GM19455 (cell line): ENCODE measurements around the gene MARCHF2.
A peak's percentile ranks its signal among the peaks of the same experiment; 100 is the strongest.

Source experiments
- ATAC-seq: cut with Tn5 transposase; IDR thresholded peaks from one replicate; pipeline ENCODE4 v1.9.1; 2021; ENCODE audit not compliant: unreplicated experiment

Gene MARCHF2

GRCh38 chr19:8387688-8388611, 25.2 kb upstream of the MARCHF2 start:
- ATAC-seq: no peak

DNA sequence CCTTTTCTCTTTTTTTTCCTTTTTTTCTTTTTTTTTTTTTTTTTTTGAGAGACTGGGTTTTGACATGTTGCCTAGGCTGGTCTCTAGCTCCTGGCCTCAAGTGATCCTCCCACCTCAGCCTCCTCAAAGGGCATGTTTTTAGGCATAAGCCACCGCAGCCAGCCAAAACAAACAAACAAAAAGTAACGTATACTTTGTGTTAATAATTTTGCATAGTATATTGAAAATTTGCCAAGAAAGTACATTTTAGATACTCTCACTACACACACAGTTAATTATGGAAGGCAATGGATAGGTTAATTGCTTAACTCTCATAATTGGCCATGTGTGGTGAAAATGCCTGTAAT, 24.5 kb upstream of the MARCHF2 start:
- ATAC-seq: no peak

DNA sequence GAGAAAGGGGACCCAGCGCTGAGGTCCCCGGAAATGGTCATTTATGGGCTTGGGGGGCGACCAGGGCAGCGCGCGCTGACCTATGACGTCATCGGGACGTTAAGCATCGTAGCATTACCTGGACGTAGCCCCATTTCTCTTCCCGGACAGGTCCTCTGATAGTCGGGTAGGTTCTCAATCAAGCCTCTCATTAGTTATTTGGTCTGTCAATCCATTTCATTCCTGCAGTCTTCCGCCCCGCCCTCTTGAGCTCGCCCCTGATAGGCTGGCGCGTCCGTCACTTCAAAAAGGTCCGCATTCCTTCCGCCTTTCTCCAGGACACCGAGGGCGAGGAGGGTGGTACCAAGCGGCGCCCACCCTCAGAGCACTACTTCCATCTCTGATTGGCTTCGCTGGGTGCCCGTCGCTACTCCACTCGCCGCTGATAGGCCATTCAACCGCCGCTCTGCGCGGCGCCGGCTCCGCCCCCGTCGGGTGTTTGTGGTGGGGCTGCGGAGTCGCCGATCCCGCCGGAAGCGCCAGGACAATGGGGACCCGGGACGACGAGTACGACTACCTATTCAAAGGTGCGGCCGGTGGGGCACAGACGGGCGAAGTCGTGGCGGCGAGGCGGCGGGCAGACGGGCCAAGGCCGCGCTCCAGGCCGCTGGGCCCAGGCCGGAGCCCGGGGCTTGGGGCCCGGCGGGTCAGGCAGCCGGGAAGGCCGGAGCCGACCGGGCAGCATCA, 23.1 kb upstream of the MARCHF2 start, which contains the start of gene RAB11B:
Gene RAB11B, plus strand, starts transcription at position 470 of the 726 bp plus-strand sequence. Its CDS starts 57 bp downstream, at position 527.
- peak; percentile 85 for ATAC-seq

DNA sequence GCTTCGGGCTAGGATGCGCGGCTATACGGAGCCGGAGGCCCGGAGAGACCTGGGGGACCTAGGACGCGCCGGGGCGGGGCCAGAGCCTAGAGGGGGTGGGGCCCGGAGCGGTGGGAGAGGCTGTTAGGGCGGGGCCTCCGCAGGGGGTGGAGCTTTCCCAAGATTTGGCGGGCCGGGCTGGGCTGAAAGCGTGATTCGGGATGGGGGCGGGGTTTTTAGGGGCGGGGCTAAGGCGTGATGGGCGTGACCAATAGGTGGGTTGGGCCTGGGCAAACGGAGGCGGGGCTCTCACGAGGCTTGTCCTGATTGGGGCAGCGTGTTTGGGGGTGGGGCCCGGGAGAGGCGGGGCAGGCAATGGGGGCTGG, 22.5 kb upstream of the MARCHF2 start:
- ATAC-seq: peak; percentile 52

DNA sequence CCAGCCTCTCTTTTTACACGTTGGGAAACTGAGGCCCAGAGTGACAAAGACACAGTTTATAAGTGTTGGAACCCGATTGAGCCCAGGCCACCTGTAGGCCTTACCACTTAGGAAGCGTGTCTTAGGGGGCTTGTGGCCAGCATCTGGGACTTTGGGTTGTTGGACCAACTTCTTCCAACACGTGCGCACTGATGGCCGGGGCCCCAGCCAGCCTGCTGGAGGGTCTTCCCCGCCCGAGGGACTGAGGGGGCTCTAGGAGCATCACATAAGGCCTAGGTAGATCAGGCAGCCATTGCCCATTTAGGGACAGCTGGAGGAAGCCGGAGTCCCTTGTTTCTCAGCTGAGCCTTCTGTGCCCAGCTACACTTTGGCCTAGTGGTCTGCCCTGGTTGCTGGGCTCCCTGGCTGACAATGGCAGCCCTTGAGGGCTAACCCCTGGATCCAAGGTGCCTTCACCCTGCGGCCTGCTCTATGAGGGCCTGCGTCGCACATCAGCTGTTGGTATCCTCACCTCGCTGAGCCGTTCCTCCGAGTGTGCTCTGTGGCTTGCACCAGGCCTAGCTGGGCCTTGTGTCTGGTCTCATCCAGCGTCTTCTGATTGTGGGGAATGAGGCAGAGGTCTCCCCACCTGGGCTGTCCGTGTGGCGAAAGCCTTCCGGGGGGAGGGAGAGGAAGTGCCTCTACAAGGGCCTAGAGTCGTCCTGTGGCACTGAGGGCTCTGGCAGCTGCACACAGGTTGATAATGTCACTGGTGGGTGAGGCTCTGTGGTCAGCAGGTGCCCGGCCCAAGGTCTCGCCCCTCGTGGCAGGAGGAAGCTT, 21.7 kb upstream of the MARCHF2 start:
- no peak for ATAC-seq

- no peak for ATAC-seq
Measured at GRCh38 chr19:8392017-8392591, 21.0 kb upstream of the MARCHF2 start.

GRCh38 chr19:8393192-8393870, 19.8 kb upstream of the MARCHF2 start:
- no peak for ATAC-seq

- no peak for ATAC-seq
Measured at GRCh38 chr19:8393871-8394250, 19.2 kb upstream of the MARCHF2 start.

DNA sequence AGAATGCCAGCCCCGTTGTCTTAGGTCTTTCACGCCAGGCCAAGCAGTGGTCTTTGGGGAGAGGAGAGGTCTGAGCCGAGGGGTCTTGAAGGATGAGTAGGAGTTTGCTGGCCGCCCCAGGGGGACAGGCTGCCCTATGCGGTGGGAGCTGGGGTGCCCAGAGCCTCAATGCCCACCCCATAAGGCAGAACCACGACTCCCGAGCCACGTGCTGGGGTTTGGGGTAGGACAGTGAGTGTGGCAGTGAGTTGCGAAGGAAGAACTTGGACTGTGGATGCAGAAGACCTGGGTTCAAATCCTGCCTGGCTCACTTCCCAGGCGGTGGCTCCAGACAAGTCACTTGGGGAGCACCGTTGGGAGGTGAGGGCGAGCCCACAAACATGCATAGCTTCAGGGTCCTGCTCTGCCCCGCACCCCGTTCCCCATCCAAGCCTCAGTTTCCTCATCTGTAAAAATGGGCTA, 17.5 kb upstream of the MARCHF2 start:
- ATAC-seq: no peak

DNA sequence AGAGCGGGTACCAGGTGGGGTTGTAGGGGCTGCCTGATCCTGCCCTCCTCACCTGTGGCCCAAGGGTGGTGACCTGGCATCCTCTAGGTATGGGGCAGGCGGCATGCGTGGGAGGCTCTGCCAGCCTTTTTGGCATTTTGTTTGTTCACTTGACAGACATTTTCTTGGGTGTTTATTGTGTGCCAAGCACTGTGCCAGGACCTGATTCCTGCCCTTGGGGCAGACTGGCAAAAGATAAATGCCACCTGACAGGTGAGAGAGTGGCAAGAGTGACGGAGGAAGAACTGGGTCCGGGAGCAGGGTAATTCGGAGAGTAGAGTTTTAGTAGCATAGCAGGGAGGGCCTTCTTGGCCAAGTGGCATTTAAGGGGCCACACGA, 16.9 kb upstream of the MARCHF2 start:
- ATAC-seq: no peak

GRCh38 chr19:8396563-8397203, 16.4 kb upstream of the MARCHF2 start:
- no peak for ATAC-seq

DNA sequence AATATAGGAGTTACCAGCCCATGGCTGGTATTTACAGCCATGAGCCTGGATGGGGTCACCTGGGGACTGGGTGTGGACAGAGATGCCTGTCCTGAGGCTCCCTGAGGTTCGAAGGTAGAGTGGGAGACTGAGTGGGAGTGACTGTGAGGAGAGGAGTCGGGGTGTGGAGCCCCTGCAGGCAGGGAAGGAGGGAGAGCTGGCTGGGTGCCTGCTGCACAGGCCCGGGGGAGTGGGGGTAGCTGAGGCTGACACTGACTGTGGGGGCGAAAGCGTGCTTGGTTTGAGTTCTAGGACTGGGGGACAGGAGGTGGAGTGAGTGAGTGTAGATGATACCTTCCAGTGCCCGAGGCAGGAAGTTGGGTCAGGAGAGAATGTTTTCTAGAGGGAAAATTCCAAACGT, 15.8 kb upstream of the MARCHF2 start:
- no peak for ATAC-seq

DNA sequence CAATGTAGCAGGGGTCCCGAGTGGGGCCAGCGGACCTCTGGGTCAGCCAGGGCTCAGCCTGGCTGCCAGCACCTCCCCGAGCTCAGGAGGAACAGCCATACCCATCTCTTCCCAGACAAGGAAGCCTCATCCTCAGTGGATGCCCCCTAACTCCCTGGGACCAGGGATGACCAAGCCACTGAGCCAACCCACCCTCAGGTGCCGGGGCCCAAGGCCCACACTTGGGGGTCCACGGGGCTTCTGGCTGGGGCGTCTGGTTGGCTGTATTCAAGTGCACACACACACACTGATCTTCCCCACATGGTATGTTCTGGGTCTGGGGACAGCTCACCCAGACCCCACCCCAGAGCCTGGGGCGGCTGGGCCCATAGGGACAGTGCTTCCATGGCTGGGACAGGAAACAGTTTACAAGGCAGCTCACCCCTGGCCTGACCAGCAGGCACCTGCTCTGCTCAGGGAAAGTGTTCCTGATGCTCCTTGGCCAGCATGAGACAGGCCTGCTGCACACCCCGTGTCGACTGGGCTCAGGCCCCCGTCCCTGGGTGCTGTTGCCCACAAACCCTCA, 15.3 kb upstream of the MARCHF2 start:
- no peak for ATAC-seq

GRCh38 chr19:8398311-8398771, 14.8 kb upstream of the MARCHF2 start:
- no peak for ATAC-seq

DNA sequence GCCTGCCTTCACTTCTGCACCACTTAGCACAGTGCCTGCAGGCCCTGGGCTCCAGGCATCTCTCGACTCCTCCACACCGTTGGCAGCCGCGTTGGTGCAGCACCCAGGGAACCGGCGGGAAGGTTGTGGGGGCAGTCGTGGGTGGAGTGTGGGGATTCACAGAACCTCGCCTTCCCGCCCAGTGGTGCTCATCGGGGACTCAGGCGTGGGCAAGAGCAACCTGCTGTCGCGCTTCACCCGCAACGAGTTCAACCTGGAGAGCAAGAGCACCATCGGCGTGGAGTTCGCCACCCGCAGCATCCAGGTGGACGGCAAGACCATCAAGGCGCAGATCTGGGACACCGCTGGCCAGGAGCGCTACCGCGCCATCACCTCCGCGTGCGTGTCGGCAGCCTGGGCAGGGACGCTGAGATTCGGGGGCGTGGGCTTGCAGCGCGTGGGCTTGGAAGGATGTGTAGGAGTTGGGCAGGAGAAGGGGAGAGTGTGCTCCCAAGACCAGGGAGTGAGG, 13.4 kb upstream of the MARCHF2 start:
- ATAC-seq: no peak

DNA sequence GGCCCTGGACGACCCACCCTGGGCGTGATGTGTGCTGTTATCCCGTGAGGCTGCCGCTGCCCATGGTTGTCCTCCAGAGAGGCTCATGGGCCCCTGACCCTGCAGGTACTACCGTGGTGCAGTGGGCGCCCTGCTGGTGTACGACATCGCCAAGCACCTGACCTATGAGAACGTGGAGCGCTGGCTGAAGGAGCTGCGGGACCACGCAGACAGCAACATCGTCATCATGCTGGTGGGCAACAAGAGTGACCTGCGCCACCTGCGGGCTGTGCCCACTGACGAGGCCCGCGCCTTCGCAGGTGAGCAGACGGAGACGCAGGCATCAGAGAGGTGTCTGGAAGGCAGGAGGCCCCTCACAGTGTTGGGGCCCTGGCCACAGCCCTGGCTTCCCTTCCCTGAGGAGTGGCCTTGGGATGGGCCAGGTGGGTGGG, 11.1 kb upstream of the MARCHF2 start:
- ATAC-seq: no peak

GRCh38 chr19:8403098-8403819, 9.8 kb upstream of the MARCHF2 start:
- ATAC-seq: no peak

GRCh38 chr19:8403820-8404109, 9.3 kb upstream of the MARCHF2 start:
- ATAC-seq: no peak
